ENCODE data around the gene TMEM200A.

The TMEM200A gene

DNA sequence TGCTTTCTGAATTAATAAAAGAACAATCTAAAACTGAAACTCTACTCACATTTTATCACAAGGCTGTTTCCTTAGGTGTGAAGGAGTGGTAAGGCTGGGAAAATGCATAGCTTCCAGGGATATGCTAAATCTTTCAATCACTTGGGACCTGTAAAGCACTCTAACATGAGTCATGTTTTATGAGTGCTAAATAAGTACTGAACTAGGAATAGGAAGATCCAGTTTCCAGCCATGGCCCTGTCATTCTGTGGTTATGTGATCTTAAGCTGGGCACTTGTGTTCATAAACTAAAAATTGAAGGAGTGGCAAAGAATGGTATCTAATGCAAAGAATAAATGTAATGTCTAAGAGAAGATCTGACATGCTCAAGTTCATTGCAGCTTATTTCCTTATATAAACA, 6.1 kb upstream of the TMEM200A start:
- Histone ChIP-seq H3K4me3 (no peak overlapping the region), H3K9ac (no peak overlapping the region), H3K9me3 (peaks cover 1% of the 10 kb centered on the region), H3K36me3 (no peaks in the 10 kb centered on the region), H4K20me1 (no peaks in the 10 kb centered on the region), H3K4me2 (no peak overlapping the region), H3K4me1 (no peaks in the 10 kb centered on the region), H3K27ac (no peak overlapping the region), H3K27me3 (peaks cover 10% of the 10 kb centered on the region)
- no peak for TF ChIP-seq Cebpa-rat (IDR thresholded peaks at IDR 0.05)

DNA sequence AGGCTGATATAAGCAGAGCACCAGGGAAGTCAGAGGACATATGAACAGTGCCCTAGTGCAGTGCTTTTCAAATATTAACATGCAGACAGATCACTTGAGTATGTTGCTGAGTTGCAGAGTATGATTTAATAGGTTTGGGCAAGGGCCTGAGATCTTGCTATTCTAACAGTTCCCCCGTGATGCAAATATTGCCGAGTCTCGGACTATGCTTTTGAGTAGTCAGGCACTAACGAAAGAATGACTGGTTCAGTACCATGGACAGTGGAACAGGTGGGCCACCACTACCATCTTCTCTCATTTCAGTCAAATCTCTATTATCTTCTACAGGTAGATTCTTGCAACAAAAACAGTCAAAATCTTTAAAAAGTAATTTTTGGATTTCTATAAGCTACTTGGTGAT, 3.7 kb upstream of the TMEM200A start:
- Histone ChIP-seq H3K36me3 (no peaks in the 10 kb centered on the region), H3K4me3 (no peak overlapping the region), H3K4me2 (no peak overlapping the region), H3K9ac (no peak overlapping the region), H3K27me3 (peaks cover 34% of the 10 kb centered on the region), H3K9me3 (peaks cover 18% of the 10 kb centered on the region), H4K20me1 (no peaks in the 10 kb centered on the region), H3K4me1 (peaks cover 6% of the 10 kb centered on the region; the same call in 1 of the 2 replicates), H3K27ac (no peak overlapping the region)
- TF ChIP-seq Cebpa-rat (IDR thresholded peaks at IDR 0.05): no peak

DNA sequence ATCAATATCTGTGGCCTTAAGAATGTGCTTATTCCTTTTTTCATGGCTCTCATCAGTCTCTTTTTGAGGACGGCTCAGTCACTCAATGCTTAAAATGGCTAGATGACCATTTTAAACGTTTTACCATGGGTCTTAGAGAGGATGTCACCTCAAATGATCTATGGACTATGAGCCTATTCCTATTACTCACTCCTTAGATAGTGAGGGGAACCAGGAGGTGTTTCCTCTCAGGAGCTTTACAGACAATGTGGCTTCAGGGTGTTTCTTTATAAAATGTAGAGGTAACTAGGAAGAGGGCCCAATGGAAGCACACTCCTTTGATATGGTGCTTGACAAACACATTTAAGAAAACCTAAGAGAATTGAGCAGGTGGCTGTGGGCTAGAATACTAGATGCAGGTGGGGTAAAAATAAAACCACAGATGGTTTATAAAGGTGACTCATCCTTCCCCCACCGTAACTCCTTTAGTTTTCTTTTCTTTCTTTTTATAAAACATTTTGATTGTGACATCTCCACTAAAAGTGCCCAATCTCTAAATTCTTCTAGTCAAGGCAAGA, 1.5 kb upstream of the TMEM200A start:
- no peak for TF ChIP-seq Cebpa-rat (IDR thresholded peaks at IDR 0.05)
- Histone ChIP-seq H3K27me3 (peaks cover 45% of the 10 kb centered on the region), H3K4me1 (peaks cover 6% of the 10 kb centered on the region; the same call in 1 of the 2 replicates), H3K9ac (no peak overlapping the region), H3K27ac (no peak overlapping the region), H3K36me3 (no peaks in the 10 kb centered on the region), H3K9me3 (peaks cover 18% of the 10 kb centered on the region), H3K4me3 (no peak overlapping the region), H3K4me2 (no peak overlapping the region), H4K20me1 (no peaks in the 10 kb centered on the region)

DNA sequence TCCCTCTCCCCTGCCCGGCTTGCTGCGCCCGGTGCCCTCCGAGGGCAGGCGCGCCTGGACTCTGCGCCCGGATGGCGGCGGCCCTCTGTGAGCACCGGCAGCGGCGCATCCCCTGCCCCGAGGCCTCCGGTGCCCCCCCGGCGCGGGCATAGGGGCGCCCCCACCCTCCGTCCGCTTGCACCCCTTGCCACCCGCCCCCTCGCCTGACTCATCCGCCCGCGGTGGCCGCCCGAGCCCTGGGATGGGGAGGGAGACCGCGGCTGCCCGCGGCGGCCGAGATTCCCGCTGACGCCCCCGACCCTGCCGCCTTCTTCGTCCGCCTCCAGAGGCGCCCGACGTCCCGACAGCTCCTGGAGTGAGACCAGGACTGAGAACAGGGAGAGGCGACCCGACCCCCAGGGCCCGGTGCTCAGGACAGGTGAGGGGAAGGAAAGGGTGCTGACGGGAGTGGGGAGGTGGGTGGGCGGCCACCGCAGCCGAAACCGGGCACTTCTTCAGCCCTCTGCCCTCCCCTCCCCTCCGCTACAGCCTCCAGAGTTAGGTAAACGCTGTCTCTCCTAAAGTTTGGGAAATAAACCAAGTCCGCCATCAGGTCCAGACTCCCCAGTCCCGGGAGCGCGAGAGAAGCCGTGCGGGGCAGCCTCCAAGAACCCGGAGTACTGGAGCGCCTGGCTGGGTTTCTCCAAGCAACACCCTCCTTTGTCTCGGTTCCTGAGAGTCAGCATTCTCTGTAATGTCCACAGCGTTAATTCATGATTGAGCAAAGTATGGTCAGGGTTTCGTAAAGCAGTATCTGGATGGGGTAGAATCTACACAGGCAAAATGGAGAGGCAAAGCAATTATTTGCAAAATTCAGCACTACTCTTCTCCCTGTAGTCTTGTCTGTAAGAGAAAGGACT, 539 bp downstream of the TMEM200A start:
- peak overlapping the region; percentile 57 for H3K4me3 ChIP-seq

DNA sequence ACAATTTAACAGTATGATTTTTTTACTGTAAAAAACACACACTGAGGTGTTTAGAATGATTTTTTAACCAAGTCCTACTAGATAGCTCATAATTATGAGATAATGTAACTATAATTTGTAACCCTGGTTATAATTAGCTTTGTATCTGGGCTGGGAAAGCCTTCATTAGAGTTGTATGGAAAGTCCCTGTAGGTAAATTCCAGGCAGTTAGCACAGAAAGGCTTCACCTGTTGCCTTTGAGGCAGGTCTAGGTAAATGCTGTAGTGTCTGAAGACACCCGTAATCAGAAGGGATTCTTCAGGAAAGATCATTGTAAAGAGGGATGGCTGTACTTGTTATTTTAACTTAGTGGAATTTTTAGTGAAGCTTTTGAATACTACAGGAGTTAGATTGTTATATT, 1.9 kb downstream of the TMEM200A start:
- Histone ChIP-seq H3K9ac (no peak overlapping the region), H3K27ac (no peak overlapping the region), H3K36me3 (no peaks in the 10 kb centered on the region), H4K20me1 (no peaks in the 10 kb centered on the region), H3K4me2 (no peak overlapping the region), H3K4me1 (peaks cover 6% of the 10 kb centered on the region; the same call in 1 of the 2 replicates), H3K27me3 (peaks cover 45% of the 10 kb centered on the region), H3K4me3 (no peak overlapping the region), H3K9me3 (peaks cover 18% of the 10 kb centered on the region)
- no peak for TF ChIP-seq Cebpa-rat (IDR thresholded peaks at IDR 0.05)

More for the DNA sequence above, 539 bp downstream of the TMEM200A start:
- H3K4me1 ChIP-seq: peaks cover 6% of the 10 kb centered on the region; the same call in 1 of the 2 replicates
- no peak overlapping the region for H3K9ac ChIP-seq
- peak overlapping the region; percentile 64 for H3K4me2 ChIP-seq
- peaks cover 18% of the 10 kb centered on the region for H3K9me3 ChIP-seq
- H3K27me3 ChIP-seq: peaks cover 45% of the 10 kb centered on the region
- no peaks in the 10 kb centered on the region for H3K36me3 ChIP-seq
- H4K20me1 ChIP-seq: no peaks in the 10 kb centered on the region
- no peak for TF ChIP-seq Cebpa-rat (IDR thresholded peaks at IDR 0.05)
- no peak overlapping the region for H3K27ac ChIP-seq

DNA sequence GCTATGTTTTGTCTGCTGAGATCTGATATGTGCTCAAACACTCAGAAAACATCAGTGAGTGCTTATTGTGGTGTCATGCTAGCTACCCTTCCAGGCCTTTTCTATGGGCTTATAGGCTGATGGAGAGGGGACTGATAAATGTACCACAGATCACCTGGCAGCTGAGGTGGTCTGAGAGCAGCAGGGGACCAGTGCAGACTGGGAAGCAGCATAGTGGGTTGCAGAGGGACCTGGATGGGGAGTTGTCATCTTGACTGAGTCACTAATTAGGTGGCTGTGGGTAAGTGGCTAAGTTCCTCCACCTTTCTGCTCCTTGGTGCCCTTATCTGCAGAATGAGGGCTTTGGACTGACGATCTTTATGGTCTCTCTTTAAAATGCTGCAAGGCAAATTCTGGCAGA, 2.8 kb downstream of the TMEM200A start:
- Histone ChIP-seq H3K9me3 (peaks cover 18% of the 10 kb centered on the region), H3K4me1 (peaks cover 6% of the 10 kb centered on the region; the same call in 1 of the 2 replicates), H3K27me3 (peaks cover 45% of the 10 kb centered on the region), H3K4me2 (no peak overlapping the region), H4K20me1 (no peaks in the 10 kb centered on the region), H3K36me3 (no peaks in the 10 kb centered on the region), H3K9ac (no peak overlapping the region), H3K4me3 (no peak overlapping the region), H3K27ac (no peak overlapping the region)
- TF ChIP-seq Cebpa-rat (IDR thresholded peaks at IDR 0.05): no peak

DNA sequence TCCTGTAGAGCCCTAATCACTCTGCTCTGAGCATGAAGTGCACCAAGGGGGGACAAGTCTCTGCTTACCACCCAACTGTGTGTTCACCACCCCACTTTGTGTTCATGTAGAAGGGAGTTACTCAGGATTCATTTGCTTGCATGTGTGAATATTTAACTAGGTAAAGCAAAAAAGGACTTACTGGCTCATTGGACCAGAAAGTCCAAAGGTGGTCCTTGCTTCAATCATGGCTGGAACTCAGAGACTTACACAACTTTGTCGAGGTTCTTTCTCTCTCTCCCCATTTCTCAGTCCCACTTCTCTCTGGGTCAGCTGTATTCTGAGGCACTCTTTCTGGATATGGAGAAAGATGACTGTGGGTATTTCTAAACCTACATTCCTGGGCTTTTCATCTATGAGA, 4.0 kb downstream of the TMEM200A start:
- H3K4me3 ChIP-seq: no peak overlapping the region
- no peak overlapping the region for H3K9ac ChIP-seq
- TF ChIP-seq Cebpa-rat (IDR thresholded peaks at IDR 0.05): no peak
- H3K9me3 ChIP-seq: peaks cover 16% of the 10 kb centered on the region
- H4K20me1 ChIP-seq: no peaks in the 10 kb centered on the region
- H3K36me3 ChIP-seq: no peaks in the 10 kb centered on the region
- no peak overlapping the region for H3K4me2 ChIP-seq
- H3K4me1 ChIP-seq: peaks cover 6% of the 10 kb centered on the region; the same call in 1 of the 2 replicates
- no peak overlapping the region for H3K27ac ChIP-seq
- peaks cover 33% of the 10 kb centered on the region for H3K27me3 ChIP-seq

DNA sequence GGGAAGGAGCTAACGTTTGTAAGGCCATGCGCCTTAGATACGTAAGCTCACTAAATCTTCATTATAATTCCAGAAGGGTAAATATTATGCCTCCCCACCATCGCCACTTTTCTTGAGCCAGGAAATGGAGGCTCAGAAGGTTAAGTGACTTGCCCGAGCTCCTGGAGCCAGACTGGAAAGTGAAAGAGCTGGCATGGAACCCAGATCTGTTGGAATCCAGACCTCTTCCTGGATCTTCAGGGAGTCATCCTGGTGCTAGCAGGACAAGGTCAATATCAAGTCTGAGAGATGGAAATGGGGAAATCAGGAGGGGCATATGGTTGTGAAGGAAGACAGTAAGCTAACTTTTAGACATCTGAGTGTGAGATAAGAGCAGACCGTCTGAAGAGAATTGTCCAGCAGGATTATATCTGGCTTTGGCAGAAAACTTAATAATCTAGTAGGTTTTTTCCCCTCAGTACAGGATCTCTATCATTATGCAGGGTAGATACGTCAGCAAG, 6.2 kb downstream of the TMEM200A start:
- Histone ChIP-seq H3K9ac (no peak overlapping the region), H3K4me2 (no peak overlapping the region)

DNA sequence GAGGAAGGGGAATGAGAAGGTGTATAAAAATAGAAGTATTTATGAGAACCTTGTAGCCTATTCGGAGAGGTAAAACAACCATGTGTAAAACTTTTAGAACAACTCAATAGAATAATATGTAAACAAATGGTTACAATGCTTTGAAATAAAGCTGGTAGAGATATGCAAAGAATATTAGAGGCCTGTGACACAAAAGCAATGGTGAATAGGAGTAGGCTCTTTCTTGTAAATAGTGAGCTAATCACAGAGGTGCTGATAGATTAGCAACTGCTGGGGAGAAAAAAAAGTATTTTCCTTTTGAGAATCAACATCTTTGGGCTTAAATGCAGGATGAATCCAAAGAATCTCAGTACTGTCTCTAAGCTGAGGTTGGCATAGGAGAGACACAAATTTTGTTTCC, 7.0 kb downstream of the TMEM200A start:
- H3K9ac ChIP-seq: no peak overlapping the region
- H3K27ac ChIP-seq: no peak overlapping the region
- H3K4me3 ChIP-seq: no peak overlapping the region
- H3K4me2 ChIP-seq: no peak overlapping the region
- no peak for TF ChIP-seq Cebpa-rat (IDR thresholded peaks at IDR 0.05)
- no peaks in the 10 kb centered on the region for H3K4me1 ChIP-seq
- H4K20me1 ChIP-seq: no peaks in the 10 kb centered on the region
- H3K27me3 ChIP-seq: peaks cover 4% of the 10 kb centered on the region
- no peaks in the 10 kb centered on the region for H3K36me3 ChIP-seq
- H3K9me3 ChIP-seq: no peaks in the 10 kb centered on the region

More for the DNA sequence above, 6.2 kb downstream of the TMEM200A start:
- Histone ChIP-seq H3K27me3 (peaks cover 12% of the 10 kb centered on the region), H4K20me1 (no peaks in the 10 kb centered on the region), H3K36me3 (no peaks in the 10 kb centered on the region), H3K27ac (no peak overlapping the region), H3K4me3 (no peak overlapping the region), H3K9me3 (no peaks in the 10 kb centered on the region), H3K4me1 (no peaks in the 10 kb centered on the region)
- no peak for TF ChIP-seq Cebpa-rat (IDR thresholded peaks at IDR 0.05)

DNA sequence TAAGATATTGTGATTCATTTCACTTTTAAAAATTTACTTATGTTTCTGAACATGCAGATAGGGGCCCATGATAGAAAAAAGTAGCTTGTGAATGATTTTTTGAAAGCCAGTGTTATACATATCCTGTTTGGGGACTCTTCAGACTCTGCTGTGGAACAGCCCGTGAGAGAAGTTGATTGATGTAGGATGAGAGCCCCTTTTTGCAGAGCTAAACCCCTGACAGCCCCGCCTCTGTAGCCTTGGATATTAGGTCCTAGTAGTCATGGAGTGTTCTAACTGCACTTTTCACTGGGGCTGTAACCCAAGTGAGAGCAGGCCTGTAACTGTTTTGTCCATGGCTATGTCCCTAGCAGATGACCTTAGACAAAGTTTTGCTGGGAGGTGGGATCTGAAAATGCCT, 8.2 kb downstream of the TMEM200A start:
- Histone ChIP-seq H4K20me1 (no peaks in the 10 kb centered on the region), H3K4me2 (no peak overlapping the region), H3K9me3 (no peaks in the 10 kb centered on the region), H3K27me3 (no peaks in the 10 kb centered on the region), H3K27ac (no peak overlapping the region), H3K4me3 (no peak overlapping the region), H3K4me1 (no peaks in the 10 kb centered on the region), H3K36me3 (no peaks in the 10 kb centered on the region), H3K9ac (no peak overlapping the region)
- no peak for TF ChIP-seq Cebpa-rat (IDR thresholded peaks at IDR 0.05)

Measured in BLaER1 (cell line).